Upper lobe of right lung (tissue), 1 donor: ENCODE results near the gene PACRG. TPM values are rescaled to one million over a fixed set of nuclear protein-coding genes. Genes with fewer than 3 reads are reported as not detected.

Source experiments
- ATAC-seq: fragments of 200-7000 bp; cut with Tn5 transposase; one replicate; pipeline ENCODE4 v1.9.1; 2020; ENCODE audit warnings: mild to moderate bottlenecking, moderate library complexity
- DNase-seq: peaks from one replicate; pipeline ENCODE4 v3.0.0-alpha.2; 2020
- H3K27ac ChIP-seq: fragments of 200-600 bp; one replicate; pipeline ENCODE4 v1.8.0; 2022
- H3K27me3 ChIP-seq: fragments of 200-600 bp; one replicate; pipeline ENCODE4 v1.8.0; 2022; ENCODE audit warnings: mild to moderate bottlenecking
- H3K36me3 ChIP-seq: fragments of 200-600 bp; one replicate; pipeline ENCODE4 v1.8.0; 2022
- H3K4me1 ChIP-seq: fragments of 200-600 bp; one replicate; pipeline ENCODE4 v1.8.0; 2022
- H3K4me3 ChIP-seq: fragments of 200-600 bp; one replicate; pipeline ENCODE4 v1.8.0; 2022; ENCODE audit warnings: mild to moderate bottlenecking
- H3K9me3 ChIP-seq: fragments of 200-600 bp; one replicate; pipeline ENCODE4 v1.8.0; 2022
- intact Hi-C: fragments of 100-400 bp; cut with DNase I; formaldehyde crosslinking; loops from one replicate; pipeline ENCODE4 v1.11.0; 2022
- total RNA-seq: library from RNA; stranded (reverse); fragmentation: NEBNext Ultra II Directional; extraction: Animal tissue kit (Norgen Biotek cat#: 25700); gene quantifications from one replicate; pipeline ENCODE4 v1.2.1, GENCODE V29; 2021
- TF ChIP-seq, protein P1 (sequence below): fragments of 200-600 bp; IDR thresholded peaks from one replicate; pipeline ENCODE4 v1.8.0; 2022; ENCODE audit warnings: antibody characterized with exemption
- donor health status: DM: no; HTN: yes; CAD: no; lungs with severe emphysema.

Gene PACRG
- total RNA-seq, 1 donor from 2014 or later, result 1.5 TPM

DNA sequence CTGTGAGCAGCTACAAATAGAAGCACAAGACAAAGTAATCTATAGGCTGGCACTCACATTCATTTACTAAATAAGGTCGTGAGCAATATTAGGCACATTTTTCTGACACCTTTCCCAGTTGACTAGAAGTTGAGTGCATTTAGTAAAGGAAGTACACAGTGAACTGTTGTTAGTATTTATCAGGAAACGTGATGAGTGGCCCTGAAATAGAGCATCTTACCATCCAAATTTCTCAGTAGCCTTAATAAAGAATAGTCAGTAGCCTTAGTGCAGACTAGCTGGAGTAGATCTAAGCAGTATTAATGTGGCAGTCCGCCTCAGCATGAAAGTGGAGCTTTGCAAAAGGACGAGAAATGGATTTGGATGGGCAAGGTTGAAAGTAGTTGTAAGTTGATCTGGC lies 481.2 kb downstream of the PACRG start:
- peaks cover 8% of the 10 kb centered on the region for H3K9me3 ChIP-seq
- ATAC-seq (no peak), DNase-seq (no peak)
- H3K4me3 ChIP-seq, result no peak overlapping the region
- no peak overlapping the region for H3K27ac ChIP-seq
- intact Hi-C loops, result no loop called here
- H3K4me1 ChIP-seq, result no peaks in the 10 kb centered on the region
- H3K36me3 ChIP-seq, result no peaks in the 10 kb centered on the region
- no peaks in the 10 kb centered on the region for H3K27me3 ChIP-seq
- TF ChIP-seq, protein P1, sequence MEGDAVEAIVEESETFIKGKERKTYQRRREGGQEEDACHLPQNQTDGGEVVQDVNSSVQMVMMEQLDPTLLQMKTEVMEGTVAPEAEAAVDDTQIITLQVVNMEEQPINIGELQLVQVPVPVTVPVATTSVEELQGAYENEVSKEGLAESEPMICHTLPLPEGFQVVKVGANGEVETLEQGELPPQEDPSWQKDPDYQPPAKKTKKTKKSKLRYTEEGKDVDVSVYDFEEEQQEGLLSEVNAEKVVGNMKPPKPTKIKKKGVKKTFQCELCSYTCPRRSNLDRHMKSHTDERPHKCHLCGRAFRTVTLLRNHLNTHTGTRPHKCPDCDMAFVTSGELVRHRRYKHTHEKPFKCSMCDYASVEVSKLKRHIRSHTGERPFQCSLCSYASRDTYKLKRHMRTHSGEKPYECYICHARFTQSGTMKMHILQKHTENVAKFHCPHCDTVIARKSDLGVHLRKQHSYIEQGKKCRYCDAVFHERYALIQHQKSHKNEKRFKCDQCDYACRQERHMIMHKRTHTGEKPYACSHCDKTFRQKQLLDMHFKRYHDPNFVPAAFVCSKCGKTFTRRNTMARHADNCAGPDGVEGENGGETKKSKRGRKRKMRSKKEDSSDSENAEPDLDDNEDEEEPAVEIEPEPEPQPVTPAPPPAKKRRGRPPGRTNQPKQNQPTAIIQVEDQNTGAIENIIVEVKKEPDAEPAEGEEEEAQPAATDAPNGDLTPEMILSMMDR, result no peak

DNA sequence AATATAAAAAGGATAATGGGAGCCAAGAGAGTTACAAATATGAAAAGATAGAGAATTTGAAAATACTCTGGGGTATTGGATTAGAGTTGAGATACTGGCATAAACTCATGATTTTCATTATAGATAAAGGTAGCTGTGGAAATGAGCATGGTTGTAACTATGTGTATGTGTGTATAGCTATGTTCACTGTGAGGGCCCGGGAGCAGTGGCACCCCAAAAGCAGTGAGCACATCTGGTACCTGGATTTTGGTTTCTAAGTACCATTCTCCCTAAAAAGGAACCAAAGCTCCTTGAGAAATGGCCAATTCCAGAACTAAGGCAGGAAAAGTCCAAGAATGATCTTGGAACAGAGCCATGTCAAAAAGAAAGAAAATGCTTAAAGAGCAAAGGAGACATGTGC lies 484.3 kb downstream of the PACRG start:
- no peaks in the 10 kb centered on the region for H3K27me3 ChIP-seq
- no peaks in the 10 kb centered on the region for H3K36me3 ChIP-seq
- TF ChIP-seq, protein P1, result no peak
- H3K9me3 ChIP-seq, result peaks cover 8% of the 10 kb centered on the region
- H3K4me3 ChIP-seq, result no peak overlapping the region
- ATAC-seq (no peak), DNase-seq (no peak)
- no peak overlapping the region for H3K27ac ChIP-seq
- intact Hi-C loops, result no loop called here
- H3K4me1 ChIP-seq, result no peaks in the 10 kb centered on the region

DNA sequence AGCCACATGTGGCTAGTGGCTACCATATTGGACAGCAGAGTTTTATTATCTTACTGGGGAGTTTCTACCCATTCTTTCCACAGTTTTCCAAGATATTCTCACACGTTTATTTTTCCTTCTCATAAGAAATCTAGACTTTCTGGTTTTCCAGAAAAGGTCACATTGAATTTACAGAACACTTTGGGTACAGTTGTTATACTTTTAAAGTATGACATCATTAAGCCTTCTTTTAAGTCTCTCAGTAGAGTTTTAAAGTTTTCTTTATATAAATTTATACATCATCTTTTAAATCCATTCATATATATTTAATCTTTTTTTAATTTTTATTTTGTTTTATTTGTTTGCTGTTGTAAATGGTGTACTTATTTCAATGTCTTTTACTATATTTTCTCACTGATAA lies 486.5 kb downstream of the PACRG start:
- H3K27me3 ChIP-seq, result no peaks in the 10 kb centered on the region
- DNase-seq (no peak), ATAC-seq (no peak)
- H3K36me3 ChIP-seq, result no peaks in the 10 kb centered on the region
- intact Hi-C loops, result no loop called here
- TF ChIP-seq, protein P1, result no peak
- H3K9me3 ChIP-seq, result peaks cover 8% of the 10 kb centered on the region
- H3K4me1 ChIP-seq, result no peaks in the 10 kb centered on the region
- no peak overlapping the region for H3K4me3 ChIP-seq
- no peak overlapping the region for H3K27ac ChIP-seq

DNA sequence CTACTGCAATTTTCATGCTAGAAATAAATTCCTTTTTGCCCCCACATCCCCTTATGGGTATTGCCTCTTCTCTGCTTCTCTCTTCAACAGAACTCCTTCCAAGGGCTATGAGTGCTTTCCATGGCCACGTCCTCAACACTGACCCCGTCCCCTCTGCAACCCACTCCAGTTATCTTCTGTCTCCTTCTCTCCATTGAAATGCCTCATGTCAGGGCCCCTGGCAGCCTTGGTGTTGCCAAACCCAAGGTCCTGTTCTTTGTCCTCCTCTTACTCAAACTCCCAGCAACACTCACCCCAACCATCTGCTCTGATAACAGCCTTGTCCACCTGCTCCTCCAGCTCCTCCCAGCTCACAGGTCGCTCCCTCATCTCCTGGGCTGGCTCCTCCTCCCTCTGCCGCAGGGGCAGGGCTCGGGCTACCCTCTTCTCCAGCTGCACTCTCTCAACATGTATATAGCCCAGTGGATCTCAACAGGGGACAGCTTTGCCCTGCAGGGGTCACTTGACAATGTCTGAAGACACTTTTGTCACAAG lies 490.7 kb downstream of the PACRG start:
- H3K27ac ChIP-seq, result no peak overlapping the region
- no peaks in the 10 kb centered on the region for H3K27me3 ChIP-seq
- no peaks in the 10 kb centered on the region for H3K36me3 ChIP-seq
- H3K4me1 ChIP-seq, result no peaks in the 10 kb centered on the region
- H3K9me3 ChIP-seq, result no peaks in the 10 kb centered on the region
- H3K4me3 ChIP-seq, result no peak overlapping the region
- DNase-seq (no peak), ATAC-seq (no peak)
- TF ChIP-seq, protein P1, result no peak
- intact Hi-C loops, result no loop called here

DNA sequence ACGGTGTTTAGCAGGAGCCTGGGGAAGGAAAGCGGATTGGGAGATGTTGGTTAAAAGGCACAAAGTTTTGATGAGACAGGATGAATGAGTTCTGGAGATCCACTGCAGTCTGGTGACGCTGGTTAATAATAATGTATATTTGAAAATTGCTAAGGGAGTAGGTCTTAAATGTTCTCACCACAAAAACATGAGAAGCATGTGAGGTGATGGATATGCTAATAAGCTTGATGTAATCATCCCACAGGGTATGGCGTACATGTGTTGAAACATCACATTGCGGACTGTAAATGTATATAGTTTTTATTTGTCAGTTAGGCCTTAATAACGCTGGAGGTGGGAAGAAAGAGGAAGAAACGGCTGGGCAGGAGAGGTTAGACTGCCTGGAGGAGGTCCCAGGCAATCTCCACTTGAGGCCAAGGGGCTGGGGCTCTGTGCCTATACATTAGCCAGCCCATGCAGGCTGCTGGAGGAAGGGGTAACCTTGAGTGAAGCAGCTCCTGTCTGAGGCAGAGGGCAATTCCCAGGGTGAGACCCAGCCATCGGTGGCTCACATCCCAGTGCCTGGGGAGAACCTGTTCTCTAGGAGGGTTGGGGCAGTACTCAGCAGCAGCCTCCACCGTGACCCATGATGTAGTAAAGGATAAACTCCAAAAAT lies 498.5 kb downstream of the PACRG start:
- H3K9me3 ChIP-seq, result no peaks in the 10 kb centered on the region
- ATAC-seq (no peak), DNase-seq (no peak)
- H3K27me3 ChIP-seq, result no peaks in the 10 kb centered on the region
- no peak overlapping the region for H3K27ac ChIP-seq
- TF ChIP-seq, protein P1, result no peak
- no peaks in the 10 kb centered on the region for H3K4me1 ChIP-seq
- intact Hi-C loops, result no loop called here
- H3K36me3 ChIP-seq, result no peaks in the 10 kb centered on the region
- no peak overlapping the region for H3K4me3 ChIP-seq
